Measurements from ENCODE around the gene USP4.

The USP4 gene

DNA sequence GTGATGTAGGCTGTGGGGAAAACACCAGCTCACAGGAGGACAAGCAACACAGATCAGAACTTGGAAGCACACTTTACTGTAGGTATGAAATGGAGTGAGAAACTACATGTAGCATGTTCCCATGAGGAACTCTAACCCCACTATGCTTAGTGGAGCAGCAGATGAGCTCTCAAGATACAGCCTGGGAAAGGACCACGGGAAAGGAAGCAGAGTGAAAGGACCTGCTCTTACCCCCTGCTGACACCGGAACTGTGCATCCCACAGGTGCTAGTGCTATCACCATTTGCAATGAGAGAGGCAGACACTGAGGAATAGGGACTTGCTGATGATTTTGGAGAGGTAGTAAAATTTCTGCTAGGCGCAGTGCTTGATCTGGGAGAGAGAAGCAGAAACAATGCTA is 28.6 kb downstream of the USP4 start:
- H3K36me3 ChIP-seq: peaks cover 33 to 96% (median 80%) of the 10 kb centered on the region in 3 donors
- H3K4me1 ChIP-seq: peaks cover 0 to 6% (median 0%) of the 10 kb centered on the region in 4 donors
- no peaks in the 10 kb centered on the region for H3K27me3 ChIP-seq
- no peak overlapping the region for H3K4me3 ChIP-seq
- no peak for TF ChIP-seq CTCF (IDR thresholded peaks at IDR 0.05)
- H3K9me3 ChIP-seq: no peaks in the 10 kb centered on the region
- no peak overlapping the region for H3K27ac ChIP-seq
- intact Hi-C loops (cut with DNase I; ENCODE audit: low total_unique reads): no loop called here
- no peak for DNase-seq

GRCh38 chr3:49310677-49311076 is 29.2 kb downstream of the USP4 start:
- Histone ChIP-seq H3K4me3 (no peak overlapping the region), H3K36me3 (peaks cover 37 to 96% (median 82%) of the 10 kb centered on the region in 3 donors), H3K27ac (no peak overlapping the region), H3K27me3 (no peaks in the 10 kb centered on the region), H3K9me3 (no peaks in the 10 kb centered on the region), H3K4me1 (peaks cover 0 to 6% (median 0%) of the 10 kb centered on the region in 4 donors)
- DNase-seq: no peak
- no peak for TF ChIP-seq CTCF (IDR thresholded peaks at IDR 0.05)
- intact Hi-C loops (cut with DNase I; ENCODE audit: low total_unique reads): no loop called here

- H3K4me3 ChIP-seq: no peak overlapping the region
- peaks cover 64 to 100% (median 95%) of the 10 kb centered on the region in 3 donors for H3K36me3 ChIP-seq
- no peak for DNase-seq
- no peak overlapping the region for H3K27ac ChIP-seq
- H3K27me3 ChIP-seq: no peaks in the 10 kb centered on the region
- TF ChIP-seq CTCF (IDR thresholded peaks at IDR 0.05): no peak
- no peaks in the 10 kb centered on the region for H3K4me1 ChIP-seq
- H3K9me3 ChIP-seq: no peaks in the 10 kb centered on the region
- intact Hi-C loops (cut with DNase I; ENCODE audit: low total_unique reads): no loop called here
These were observed 34.2 kb downstream of the USP4 start for GRCh38 chr3:49305608-49306007.

- H3K27me3 ChIP-seq: no peaks in the 10 kb centered on the region
- no peak overlapping the region for H3K4me3 ChIP-seq
- peaks cover 0 to under 1% (median 0%) of the 10 kb centered on the region in 4 donors for H3K4me1 ChIP-seq
- intact Hi-C loops (cut with DNase I; ENCODE audit: low total_unique reads): no loop called here
- H3K36me3 ChIP-seq: peaks cover 68 to 100% (median 96%) of the 10 kb centered on the region in 3 donors
- no peaks in the 10 kb centered on the region for H3K9me3 ChIP-seq
- TF ChIP-seq CTCF (IDR thresholded peaks at IDR 0.05): no peak
- no peak for DNase-seq
- H3K27ac ChIP-seq: no peak overlapping the region
These were observed 37.2 kb downstream of the USP4 start for GRCh38 chr3:49302613-49303012.

DNA sequence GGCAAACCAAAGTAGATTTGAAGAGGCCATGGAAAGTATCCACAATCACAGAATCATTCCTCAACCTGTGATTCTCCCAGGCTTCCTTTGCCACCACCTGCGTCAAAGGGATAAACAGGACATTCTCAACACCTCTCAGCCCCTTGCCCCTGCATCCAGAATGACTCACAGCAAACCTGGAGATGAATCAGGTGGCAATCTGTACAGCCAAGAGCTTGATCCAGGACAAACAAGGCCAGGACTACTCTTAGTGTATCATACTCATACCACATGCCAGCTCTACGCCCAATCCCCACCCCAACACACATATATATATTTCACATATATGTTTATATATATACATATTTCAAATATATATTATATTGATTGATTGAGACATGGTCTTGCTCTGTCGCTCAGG is 39.3 kb downstream of the USP4 start:
- TF ChIP-seq CTCF (IDR thresholded peaks at IDR 0.05): no peak
- Histone ChIP-seq H3K27me3 (no peaks in the 10 kb centered on the region), H3K36me3 (peaks cover 60 to 100% (median 87%) of the 10 kb centered on the region in 3 donors), H3K27ac (no peak overlapping the region), H3K9me3 (no peaks in the 10 kb centered on the region), H3K4me1 (peaks cover 0 to 16% (median 11%) of the 10 kb centered on the region in 4 donors), H3K4me3 (no peak overlapping the region)
- intact Hi-C loops (cut with DNase I; ENCODE audit: low total_unique reads): no loop called here
- DNase-seq: no peak

- Histone ChIP-seq H3K36me3 (peaks cover 61 to 99% (median 84%) of the 10 kb centered on the region in 3 donors), H3K9me3 (no peaks in the 10 kb centered on the region), H3K27me3 (no peaks in the 10 kb centered on the region), H3K27ac (no peak overlapping the region), H3K4me3 (no peak overlapping the region), H3K4me1 (peaks cover 0 to 16% (median 11%) of the 10 kb centered on the region in 4 donors)
- no peak for TF ChIP-seq CTCF (IDR thresholded peaks at IDR 0.05)
- intact Hi-C loops (cut with DNase I; ENCODE audit: low total_unique reads): no loop called here
- DNase-seq: no peak
These were observed 41.3 kb downstream of the USP4 start for GRCh38 chr3:49298511-49298910.
